H54 (cell line): Measurements from ENCODE around the gene MBD2.

Experiments used
- DNase-seq: peaks from one replicate; pipeline ENCODE4 v3.0.0; 2011; ENCODE audit warnings: low spot score, mixed read lengths; ENCODE audit not compliant: insufficient read length
- FAIRE-seq: peaks from 3 replicates; lab custom pipeline; 2011; peaks lifted over from hg19 to GRCh38; lab: Jason Lieb, UNC
- POLR2A ChIP-seq: IDR thresholded peaks from 2 replicates; pipeline ENCODE4 v1.6.1; 2011; ENCODE audit warnings: low read depth, mild to moderate bottlenecking, low read length

Gene MBD2

GRCh38 chr18:54250846-54251261 is 26.4 kb upstream of the MBD2 start:
- FAIRE-seq (no peak), DNase-seq (no peak)
- TF ChIP-seq POLR2A = no peak

- TF ChIP-seq POLR2A = no peak
- DNase-seq (no peak), FAIRE-seq (no peak)
Observed at GRCh38 chr18:54247511-54248175, 23.2 kb upstream of the MBD2 start.

- TF ChIP-seq POLR2A = no peak
- no peak for DNase-seq
- no peak for FAIRE-seq
Observed at GRCh38 chr18:54242327-54242726, 17.9 kb upstream of the MBD2 start.

GRCh38 chr18:54241483-54241882 is 17.0 kb upstream of the MBD2 start:
- FAIRE-seq = no peak
- TF ChIP-seq POLR2A = no peak
- no peak for DNase-seq

GRCh38 chr18:54240629-54241107 is 16.2 kb upstream of the MBD2 start:
- TF ChIP-seq POLR2A = no peak
- FAIRE-seq (no peak), DNase-seq (no peak)

GRCh38 chr18:54239601-54240000 is 15.1 kb upstream of the MBD2 start:
- no peak for TF ChIP-seq POLR2A
- no peak for FAIRE-seq
- DNase-seq = no peak

GRCh38 chr18:54239091-54239490 is 14.6 kb upstream of the MBD2 start:
- DNase-seq (no peak), FAIRE-seq (no peak)
- no peak for TF ChIP-seq POLR2A

- no peak for DNase-seq
- no peak for TF ChIP-seq POLR2A
- FAIRE-seq = no peak
Observed at GRCh38 chr18:54238173-54238936, 13.9 kb upstream of the MBD2 start.

- TF ChIP-seq POLR2A = no peak
- no peak for DNase-seq
- no peak for FAIRE-seq
Observed at GRCh38 chr18:54235871-54236270, 11.4 kb upstream of the MBD2 start.

GRCh38 chr18:54233747-54234146 is 9.3 kb upstream of the MBD2 start:
- no peak for FAIRE-seq
- DNase-seq = no peak
- TF ChIP-seq POLR2A = no peak

- DNase-seq (no peak), FAIRE-seq (no peak)
- no peak for TF ChIP-seq POLR2A
Observed at GRCh38 chr18:54233228-54233625, 8.8 kb upstream of the MBD2 start.

GRCh38 chr18:54232485-54233227 is 8.2 kb upstream of the MBD2 start:
- DNase-seq (no peak), FAIRE-seq (no peak)
- no peak for TF ChIP-seq POLR2A

- no peak for FAIRE-seq
- no peak for TF ChIP-seq POLR2A
- no peak for DNase-seq
Observed at GRCh38 chr18:54229421-54230059, 5.1 kb upstream of the MBD2 start.
